ENCODE results near the gene HSD17B12.

DNA sequence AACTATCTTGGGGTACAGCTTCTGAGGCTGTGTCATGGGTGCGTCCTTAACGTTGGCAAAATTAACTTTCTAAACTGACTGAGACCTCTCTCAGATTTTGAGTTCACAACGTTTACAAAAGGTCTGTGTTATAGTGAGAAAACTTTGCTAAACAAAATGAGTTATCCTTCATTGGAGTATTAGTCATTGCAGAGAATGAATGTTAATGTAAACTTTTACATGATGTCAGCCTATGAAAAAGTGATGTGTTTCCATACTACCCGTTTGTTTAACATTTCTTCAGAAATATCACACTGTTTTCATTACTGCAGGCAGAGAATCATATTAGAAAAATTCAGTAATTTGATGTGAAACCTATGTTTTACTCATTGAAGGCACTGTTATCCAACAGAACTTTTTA lies 32.1 kb downstream of the HSD17B12 start:
- TF ChIP-seq POLR2A (IDR thresholded peaks at IDR 0.05), result no peak
- TF ChIP-seq, protein P1, sequence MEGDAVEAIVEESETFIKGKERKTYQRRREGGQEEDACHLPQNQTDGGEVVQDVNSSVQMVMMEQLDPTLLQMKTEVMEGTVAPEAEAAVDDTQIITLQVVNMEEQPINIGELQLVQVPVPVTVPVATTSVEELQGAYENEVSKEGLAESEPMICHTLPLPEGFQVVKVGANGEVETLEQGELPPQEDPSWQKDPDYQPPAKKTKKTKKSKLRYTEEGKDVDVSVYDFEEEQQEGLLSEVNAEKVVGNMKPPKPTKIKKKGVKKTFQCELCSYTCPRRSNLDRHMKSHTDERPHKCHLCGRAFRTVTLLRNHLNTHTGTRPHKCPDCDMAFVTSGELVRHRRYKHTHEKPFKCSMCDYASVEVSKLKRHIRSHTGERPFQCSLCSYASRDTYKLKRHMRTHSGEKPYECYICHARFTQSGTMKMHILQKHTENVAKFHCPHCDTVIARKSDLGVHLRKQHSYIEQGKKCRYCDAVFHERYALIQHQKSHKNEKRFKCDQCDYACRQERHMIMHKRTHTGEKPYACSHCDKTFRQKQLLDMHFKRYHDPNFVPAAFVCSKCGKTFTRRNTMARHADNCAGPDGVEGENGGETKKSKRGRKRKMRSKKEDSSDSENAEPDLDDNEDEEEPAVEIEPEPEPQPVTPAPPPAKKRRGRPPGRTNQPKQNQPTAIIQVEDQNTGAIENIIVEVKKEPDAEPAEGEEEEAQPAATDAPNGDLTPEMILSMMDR (IDR thresholded peaks at IDR 0.05), result no peak
